Parathyroid adenoma (tissue), 2 donors: ENCODE data around the gene SLC26A1.

Experiments used
- H2AFZ ChIP-seq: fragments of 300-600 bp; sonication (generic); one replicate; pipeline ENCODE4 v1.7.0; 2017; ENCODE audit warnings: antibody characterized with exemption, mild to moderate bottlenecking
- H3K27ac ChIP-seq: fragments of 300-600 bp; sonication (generic); one replicate; pipeline ENCODE4 v1.7.0; 2017
- H3K27me3 ChIP-seq: fragments of 300-600 bp; sonication (generic); one replicate; pipeline ENCODE4 v1.7.0; 2017; ENCODE audit warnings: low read length; ENCODE audit not compliant: control insufficient read depth, insufficient read depth
- H3K36me3 ChIP-seq: fragments of 300-600 bp; sonication (generic); one replicate; pipeline ENCODE4 v1.7.0; 2017; ENCODE audit warnings: low read length; ENCODE audit not compliant: control insufficient read depth, insufficient read depth
- H3K4me1 ChIP-seq: fragments of 300-600 bp; sonication (generic); one replicate; pipeline ENCODE4 v1.7.0; 2017; ENCODE audit warnings: control low read depth
- H3K4me2 ChIP-seq: fragments of 300-600 bp; sonication (generic); one replicate; pipeline ENCODE4 v1.7.0; 2017; ENCODE audit warnings: low read length
- H3K4me3 ChIP-seq: fragments of 300-600 bp; sonication (generic); one replicate; pipeline ENCODE4 v1.7.0; 2017; ENCODE audit warnings: low read depth, low read length
- H3K79me2 ChIP-seq: fragments of 300-600 bp; sonication (generic); one replicate; pipeline ENCODE4 v1.7.0; 2017; ENCODE audit warnings: control low read depth
- H3K9ac ChIP-seq: fragments of 300-600 bp; sonication (generic); one replicate; pipeline ENCODE4 v1.7.0; 2017; ENCODE audit warnings: mild to moderate bottlenecking
- H3K9me3 ChIP-seq: fragments of 300-600 bp; sonication (generic); one replicate; pipeline ENCODE4 v1.7.0; 2017; ENCODE audit warnings: low read length; ENCODE audit not compliant: control insufficient read depth
- CTCF ChIP-seq: fragments of 300-600 bp; sonication (generic); IDR thresholded peaks from one replicate; pipeline ENCODE4 v1.7.0; 2017; ENCODE audit warnings: antibody characterized with exemption, mild to moderate bottlenecking
- donor health status: primary hyperparathyroidism.

SLC26A1 gene

GRCh38 chr4:1022051-1022738, 29.0 kb upstream of the SLC26A1 start:
- H3K4me1 ChIP-seq, result no peaks in the 10 kb centered on the region
- no peaks in the 10 kb centered on the region for H3K9me3 ChIP-seq
- H3K4me3 ChIP-seq, result no peak overlapping the region
- TF ChIP-seq CTCF, result no peak
- H3K4me2 ChIP-seq, result no peak overlapping the region
- no peaks in the 10 kb centered on the region for H3K36me3 ChIP-seq
- no peak overlapping the region for H3K27ac ChIP-seq
- no peak overlapping the region for H2AFZ ChIP-seq
- no peak overlapping the region for H3K9ac ChIP-seq
- no peaks in the 10 kb centered on the region for H3K27me3 ChIP-seq
- no peaks in the 10 kb centered on the region for H3K79me2 ChIP-seq

- no peaks in the 10 kb centered on the region for H3K79me2 ChIP-seq
- no peak overlapping the region for H2AFZ ChIP-seq
- no peak overlapping the region for H3K27ac ChIP-seq
These were observed 28.3 kb upstream of the SLC26A1 start for GRCh38 chr4:1021386-1022050.

GRCh38 chr4:1019729-1020470, 26.7 kb upstream of the SLC26A1 start:
- no peak overlapping the region for H3K9ac ChIP-seq
- no peak for TF ChIP-seq CTCF
- no peak overlapping the region for H3K4me3 ChIP-seq
- H3K27me3 ChIP-seq, result no peaks in the 10 kb centered on the region
- H3K79me2 ChIP-seq, result no peaks in the 10 kb centered on the region
- H3K36me3 ChIP-seq, result no peaks in the 10 kb centered on the region
- no peak overlapping the region for H3K27ac ChIP-seq
- H3K9me3 ChIP-seq, result no peaks in the 10 kb centered on the region
- H2AFZ ChIP-seq, result no peak overlapping the region
- no peak overlapping the region for H3K4me2 ChIP-seq
- H3K4me1 ChIP-seq, result no peaks in the 10 kb centered on the region

More at GRCh38 chr4:1021386-1022050, 28.3 kb upstream of the SLC26A1 start:
- H3K9me3 ChIP-seq, result no peaks in the 10 kb centered on the region
- no peak overlapping the region for H3K4me3 ChIP-seq
- H3K4me1 ChIP-seq, result no peaks in the 10 kb centered on the region
- no peak overlapping the region for H3K9ac ChIP-seq
- H3K27me3 ChIP-seq, result no peaks in the 10 kb centered on the region
- no peaks in the 10 kb centered on the region for H3K36me3 ChIP-seq
- TF ChIP-seq CTCF, result no peak
- H3K4me2 ChIP-seq, result no peak overlapping the region

- no peaks in the 10 kb centered on the region for H3K9me3 ChIP-seq
- no peaks in the 10 kb centered on the region for H3K79me2 ChIP-seq
- no peak overlapping the region for H3K27ac ChIP-seq
- H3K36me3 ChIP-seq, result no peaks in the 10 kb centered on the region
- no peak overlapping the region for H2AFZ ChIP-seq
- no peak for TF ChIP-seq CTCF
- no peak overlapping the region for H3K4me3 ChIP-seq
- no peak overlapping the region for H3K4me2 ChIP-seq
- H3K9ac ChIP-seq, result no peak overlapping the region
- H3K27me3 ChIP-seq, result no peaks in the 10 kb centered on the region
- no peaks in the 10 kb centered on the region for H3K4me1 ChIP-seq
These were observed 26.1 kb upstream of the SLC26A1 start for GRCh38 chr4:1019320-1019719.
